ENCODE measurements around the gene FTO.

Gene FTO

GRCh38 chr16:53753431-53753830 lies 49.5 kb downstream of the FTO start:
- DNase-seq: no peak

GRCh38 chr16:53755026-53755910 lies 51.3 kb downstream of the FTO start:
- DNase-seq: peak; percentile 31

- peak; percentile 21 for DNase-seq
Observed at GRCh38 chr16:53756275-53756996, 52.5 kb downstream of the FTO start.

DNA sequence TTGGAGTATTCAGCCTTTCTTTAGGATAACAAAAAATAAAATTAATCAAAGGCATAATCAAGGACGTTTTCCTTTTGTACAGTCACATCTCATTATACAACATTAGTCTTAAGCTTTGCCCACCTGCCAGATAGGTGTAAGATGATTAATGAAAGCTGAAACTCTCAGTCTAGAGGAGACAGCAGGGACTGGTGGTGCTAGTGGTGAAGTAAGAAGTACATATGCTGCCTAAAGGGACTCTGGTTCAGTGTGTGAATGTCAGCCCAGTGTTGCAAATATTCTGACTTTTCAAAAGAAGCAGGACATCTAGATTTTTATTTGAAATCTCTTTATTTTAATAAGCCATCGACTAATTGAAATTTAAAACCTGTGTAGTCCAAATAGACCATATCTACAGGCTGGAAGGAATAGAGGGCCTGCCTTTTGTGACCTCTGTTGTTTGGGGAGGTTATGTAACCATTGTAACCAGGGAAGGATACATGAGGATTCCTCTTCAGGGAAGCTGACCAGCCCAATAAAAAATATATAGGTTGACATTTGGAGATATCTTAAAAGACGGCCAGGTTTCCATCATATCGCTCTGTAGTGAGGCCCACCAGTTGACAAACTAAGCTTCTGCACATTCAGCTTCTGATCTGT lies 54.1 kb downstream of the FTO start:
- DNase-seq: no peak

GRCh38 chr16:53761962-53762703 lies 58.2 kb downstream of the FTO start:
- DNase-seq: no peak

DNA sequence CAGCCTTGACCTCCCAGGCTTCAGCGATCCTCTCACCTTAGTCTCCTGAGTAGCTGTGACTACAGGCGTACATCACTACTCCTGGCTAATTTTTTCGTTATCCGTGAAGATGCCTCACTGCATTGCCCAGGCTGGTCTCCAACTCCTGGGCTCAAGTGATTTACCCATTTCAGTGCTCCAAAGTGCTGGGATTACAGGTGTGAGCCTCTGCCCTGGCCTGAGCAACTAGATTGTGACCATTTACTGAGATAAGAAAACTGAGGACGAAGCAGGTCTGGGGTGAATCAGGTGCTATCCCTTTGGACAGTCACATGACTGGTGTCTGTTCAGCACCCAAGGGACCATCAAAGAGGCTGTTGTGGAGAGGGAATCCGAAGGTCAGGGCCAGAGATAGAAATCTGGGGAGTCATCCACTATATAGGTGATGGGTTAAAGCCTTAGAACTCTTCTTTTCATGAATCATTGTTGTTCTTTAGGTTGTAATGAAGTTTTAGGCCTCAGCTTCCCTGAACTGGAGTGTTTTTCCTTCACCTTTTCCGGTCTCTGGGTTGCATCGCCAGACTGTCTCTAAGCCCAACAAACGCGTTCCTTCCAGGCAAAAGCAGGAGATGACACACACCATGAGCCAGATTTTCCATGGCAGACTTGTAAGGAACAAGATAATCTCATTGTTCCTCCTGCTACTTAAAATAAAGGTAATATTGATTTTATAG lies 62.5 kb downstream of the FTO start:
- no peak for DNase-seq

GRCh38 chr16:53768167-53768566 lies 64.2 kb downstream of the FTO start:
- no peak for DNase-seq

DNA sequence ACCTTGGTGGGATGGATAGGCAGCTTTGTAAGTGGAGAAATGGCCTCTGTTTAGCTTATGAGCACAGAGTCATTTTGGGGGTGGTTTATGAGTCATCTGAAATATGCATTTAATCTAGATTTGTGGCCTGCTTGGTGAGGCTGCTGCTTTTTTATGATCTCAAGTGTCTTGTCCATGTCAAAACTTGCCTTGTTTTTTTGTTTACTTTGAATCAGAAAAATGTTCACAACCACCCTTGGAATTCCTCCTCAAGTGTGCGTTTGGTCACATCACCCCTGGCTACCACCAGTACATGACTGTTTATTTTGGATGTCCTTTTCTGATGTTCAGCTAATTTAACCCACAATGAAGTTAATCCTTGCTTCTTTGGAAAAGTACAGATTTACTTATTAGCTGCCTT lies 64.6 kb downstream of the FTO start:
- no peak for DNase-seq

DNA sequence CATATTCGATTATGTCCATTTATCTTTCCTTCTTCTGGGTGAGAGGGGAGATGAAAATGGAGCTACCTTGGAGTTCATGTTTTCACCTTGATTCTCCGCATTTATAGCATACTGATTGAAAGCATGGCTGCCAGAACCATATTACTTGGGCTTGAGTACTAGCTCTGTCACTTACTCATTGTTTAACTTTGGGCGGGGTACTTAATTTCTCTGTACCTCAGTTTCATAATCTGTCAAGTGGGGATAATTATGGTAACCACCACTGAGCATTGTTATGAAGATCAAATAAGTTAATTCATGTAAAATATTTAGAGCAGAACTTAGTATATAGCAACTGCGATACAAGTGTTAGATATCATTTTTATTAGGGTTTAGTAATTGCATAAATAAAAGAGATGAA lies 65.2 kb downstream of the FTO start:
- no peak for DNase-seq

- DNase-seq: no peak
Observed at GRCh38 chr16:53769787-53770186, 65.8 kb downstream of the FTO start.

DNA sequence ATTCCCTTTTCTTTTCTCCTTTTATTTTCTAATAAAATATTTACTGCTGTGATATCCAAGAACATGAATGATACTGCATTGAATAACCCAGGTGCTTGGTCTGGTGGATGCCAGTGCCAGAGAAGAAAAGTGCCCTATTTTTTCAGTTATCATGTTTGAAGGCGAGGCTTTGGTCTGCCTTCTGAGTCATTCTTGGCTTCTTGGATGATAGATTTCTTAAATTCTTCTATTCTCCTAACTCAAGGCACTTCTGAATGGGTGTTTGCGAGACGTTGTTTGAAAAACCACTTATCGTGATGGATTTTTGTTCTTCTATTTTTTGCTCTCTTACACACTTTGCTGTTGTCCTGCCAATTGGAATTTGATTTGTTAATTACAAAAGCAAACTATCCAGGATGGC lies 66.7 kb downstream of the FTO start:
- no peak for DNase-seq

GRCh38 chr16:53771655-53772497 lies 67.9 kb downstream of the FTO start:
- no peak for DNase-seq

DNA sequence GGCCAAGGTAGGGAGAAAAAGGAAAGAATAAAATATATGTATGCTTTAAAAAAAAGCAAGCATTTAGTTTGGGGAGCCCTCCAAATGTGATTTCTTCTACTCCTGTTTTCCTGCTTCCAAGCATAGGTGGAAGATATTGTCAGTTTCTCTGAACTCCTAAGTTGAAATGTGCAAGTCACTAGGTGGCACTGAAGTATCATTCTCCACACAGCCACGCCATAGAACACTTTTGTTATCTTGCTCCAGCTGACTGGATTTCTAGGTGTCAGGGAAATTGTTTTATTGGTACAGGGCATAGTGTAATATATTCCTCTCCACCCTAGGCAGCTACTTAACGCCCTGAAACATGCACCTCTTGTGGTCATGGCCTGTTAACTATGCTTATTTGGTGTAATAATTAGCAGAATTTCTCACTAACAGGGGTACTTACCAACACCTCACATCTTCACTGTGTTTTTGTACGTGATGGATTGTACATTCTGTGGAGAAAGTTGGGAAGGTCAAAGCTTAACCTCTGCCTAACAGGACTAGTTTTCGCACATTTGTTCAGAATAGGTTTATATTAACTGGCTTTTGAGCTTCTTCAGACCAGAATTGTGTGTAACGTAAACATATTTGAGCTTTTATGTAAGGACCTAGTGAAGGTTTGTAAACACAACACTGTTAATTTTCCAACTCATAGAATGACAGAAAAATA lies 69.3 kb downstream of the FTO start:
- peak; percentile 38 for DNase-seq

- no peak for DNase-seq
Observed at GRCh38 chr16:53773881-53774280, 69.9 kb downstream of the FTO start.

- DNase-seq: no peak
Observed at GRCh38 chr16:53775106-53775820, 71.3 kb downstream of the FTO start.

DNA sequence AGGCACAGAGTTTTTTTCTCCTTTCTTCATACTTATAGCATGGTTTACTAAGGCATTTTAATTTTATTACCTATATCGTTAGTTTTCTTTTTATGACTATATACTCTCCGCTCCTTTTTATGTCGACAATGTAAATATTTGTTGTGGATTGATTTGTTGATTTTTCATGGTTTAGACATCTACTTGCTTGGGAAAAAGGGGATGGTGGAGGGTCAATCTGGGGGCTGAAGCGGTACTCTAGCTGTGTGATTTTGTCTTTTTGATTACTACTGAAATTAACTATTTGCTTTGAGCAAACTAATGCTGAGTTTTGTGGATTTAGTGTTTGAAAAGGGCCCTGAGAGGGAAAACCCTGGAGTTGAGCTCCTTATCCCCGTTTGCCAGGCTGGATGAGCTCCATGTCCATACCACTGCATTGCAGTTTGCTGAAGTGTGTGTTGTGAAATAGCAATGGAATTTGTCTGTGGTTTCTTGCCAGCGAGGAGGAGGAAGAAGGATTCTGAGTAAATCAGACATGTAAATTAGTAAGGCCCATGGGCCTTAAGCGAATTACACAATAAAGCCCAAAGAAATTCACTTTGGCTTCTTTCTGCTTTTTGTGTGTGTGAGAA lies 72.0 kb downstream of the FTO start:
- no peak for DNase-seq

DNA sequence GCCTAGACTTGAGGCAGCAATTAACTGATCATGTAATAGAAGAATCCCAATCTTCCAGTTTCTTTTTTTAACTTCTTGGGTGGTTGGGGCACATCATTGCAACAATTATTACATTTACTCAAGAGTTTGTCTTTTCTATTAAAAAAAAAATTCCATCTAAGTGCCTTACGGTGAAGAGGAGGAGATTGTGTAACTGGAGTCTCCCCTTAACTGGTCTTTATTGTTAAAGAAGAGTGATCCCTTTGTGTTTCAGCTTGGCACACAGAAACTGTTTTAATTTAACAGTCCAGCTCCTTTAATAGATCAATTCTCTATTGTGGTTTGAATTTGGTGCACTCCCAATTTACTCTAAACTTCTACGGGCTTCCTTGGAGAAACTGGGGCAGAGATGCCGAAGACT lies 75.2 kb downstream of the FTO start:
- DNase-seq: no peak

DNA sequence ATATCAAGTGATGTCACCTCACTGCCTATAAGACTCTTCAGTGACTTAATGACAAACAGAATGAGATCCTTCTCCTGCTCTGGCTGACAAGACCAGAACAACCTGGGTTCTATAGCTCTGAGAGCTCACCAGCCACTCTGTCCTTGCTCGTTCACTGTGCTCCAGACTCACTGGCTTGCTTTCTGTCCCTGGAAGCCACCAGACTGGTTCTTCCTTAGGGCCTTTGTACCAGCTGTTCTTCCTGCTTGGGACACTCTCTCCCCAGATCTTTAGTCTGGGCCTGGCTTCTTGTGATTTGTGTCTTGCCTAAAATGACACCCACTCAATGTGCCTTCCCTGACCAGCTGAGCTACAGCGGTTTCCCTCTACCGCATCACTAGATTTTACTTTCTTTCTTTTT lies 76.1 kb downstream of the FTO start:
- no peak for DNase-seq

- no peak for DNase-seq
Observed at GRCh38 chr16:53781023-53781605, 77.2 kb downstream of the FTO start.
